HG03571 (cell line): ENCODE results near the gene CCDC15.
"Not testable (repeated sequence)": the region's sequence is repeated elsewhere in the genome, so short reads cannot be mapped to it uniquely, and the experiment has no call there.

Experiments
- ATAC-seq: cut with Tn5 transposase; IDR thresholded peaks from one replicate; pipeline ENCODE4 v1.9.1; 2021; ENCODE audit not compliant: unreplicated experiment

Gene CCDC15

GRCh38 chr11:124942466-124943253 lies 11.3 kb upstream of the CCDC15 start:
- no peak for ATAC-seq

GRCh38 chr11:124943254-124943616 lies 10.8 kb upstream of the CCDC15 start:
- ATAC-seq = no peak

GRCh38 chr11:124943741-124944140 lies 10.3 kb upstream of the CCDC15 start:
- no peak for ATAC-seq

GRCh38 chr11:124944565-124944964 lies 9.4 kb upstream of the CCDC15 start:
- ATAC-seq = no peak

GRCh38 chr11:124945826-124946225 lies 8.2 kb upstream of the CCDC15 start:
- no peak for ATAC-seq

GRCh38 chr11:124946735-124947141 lies 7.3 kb upstream of the CCDC15 start:
- no peak for ATAC-seq

- ATAC-seq = no peak
Measured at GRCh38 chr11:124950601-124951330, 3.2 kb upstream of the CCDC15 start.

- no peak for ATAC-seq
Measured at GRCh38 chr11:124951341-124951740, 2.7 kb upstream of the CCDC15 start.

GRCh38 chr11:124954590-124954955 lies 571 bp downstream of the CCDC15 start:
- no peak for ATAC-seq

- ATAC-seq = no peak
Measured at GRCh38 chr11:124955035-124955434, 1.0 kb downstream of the CCDC15 start.

GRCh38 chr11:124961972-124962609 lies 8.1 kb downstream of the CCDC15 start:
- ATAC-seq = peak; percentile 95

GRCh38 chr11:124968197-124968596 lies 14.2 kb downstream of the CCDC15 start:
- ATAC-seq = not testable (repeated sequence)

- ATAC-seq = no peak
Measured at GRCh38 chr11:124970925-124971324, 16.9 kb downstream of the CCDC15 start.

- no peak for ATAC-seq
Measured at GRCh38 chr11:124971810-124972209, 17.8 kb downstream of the CCDC15 start.

GRCh38 chr11:124976531-124976930 lies 22.5 kb downstream of the CCDC15 start:
- no peak for ATAC-seq

GRCh38 chr11:124977006-124977405 lies 23.0 kb downstream of the CCDC15 start:
- no peak for ATAC-seq

GRCh38 chr11:124978316-124978715 lies 24.3 kb downstream of the CCDC15 start:
- ATAC-seq = no peak

- ATAC-seq = no peak
Measured at GRCh38 chr11:124982043-124982442, 28.0 kb downstream of the CCDC15 start.

GRCh38 chr11:124983674-124984511 lies 29.9 kb downstream of the CCDC15 start:
- no peak for ATAC-seq

- no peak for ATAC-seq
Measured at GRCh38 chr11:124984512-124984854, 30.5 kb downstream of the CCDC15 start.

GRCh38 chr11:124987096-124987495 lies 33.1 kb downstream of the CCDC15 start:
- no peak for ATAC-seq
